ENCODE measurements around the gene TMEM60.

DNA sequence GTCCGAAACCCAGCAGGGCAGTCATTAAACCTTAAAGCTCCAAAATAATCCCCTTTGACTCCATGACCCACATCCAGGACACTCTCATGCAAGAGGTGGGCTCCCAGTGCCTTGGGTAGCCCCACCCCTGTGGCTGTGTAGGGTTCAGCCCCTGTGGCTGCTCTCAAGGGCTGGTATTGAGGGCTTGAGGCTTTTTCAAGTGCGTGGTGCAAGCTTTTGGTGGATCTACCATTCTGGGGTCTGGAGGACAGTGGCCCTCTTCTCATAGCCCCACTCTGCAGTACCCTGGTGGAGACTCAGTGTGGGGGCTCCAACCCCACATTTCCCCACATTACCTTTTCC is 51.4 kb downstream of the TMEM60 start:
- TF ChIP-seq, protein P1, sequence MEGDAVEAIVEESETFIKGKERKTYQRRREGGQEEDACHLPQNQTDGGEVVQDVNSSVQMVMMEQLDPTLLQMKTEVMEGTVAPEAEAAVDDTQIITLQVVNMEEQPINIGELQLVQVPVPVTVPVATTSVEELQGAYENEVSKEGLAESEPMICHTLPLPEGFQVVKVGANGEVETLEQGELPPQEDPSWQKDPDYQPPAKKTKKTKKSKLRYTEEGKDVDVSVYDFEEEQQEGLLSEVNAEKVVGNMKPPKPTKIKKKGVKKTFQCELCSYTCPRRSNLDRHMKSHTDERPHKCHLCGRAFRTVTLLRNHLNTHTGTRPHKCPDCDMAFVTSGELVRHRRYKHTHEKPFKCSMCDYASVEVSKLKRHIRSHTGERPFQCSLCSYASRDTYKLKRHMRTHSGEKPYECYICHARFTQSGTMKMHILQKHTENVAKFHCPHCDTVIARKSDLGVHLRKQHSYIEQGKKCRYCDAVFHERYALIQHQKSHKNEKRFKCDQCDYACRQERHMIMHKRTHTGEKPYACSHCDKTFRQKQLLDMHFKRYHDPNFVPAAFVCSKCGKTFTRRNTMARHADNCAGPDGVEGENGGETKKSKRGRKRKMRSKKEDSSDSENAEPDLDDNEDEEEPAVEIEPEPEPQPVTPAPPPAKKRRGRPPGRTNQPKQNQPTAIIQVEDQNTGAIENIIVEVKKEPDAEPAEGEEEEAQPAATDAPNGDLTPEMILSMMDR (IDR thresholded peaks at IDR 0.05): no peak
- TF ChIP-seq POLR2A (IDR thresholded peaks at IDR 0.05): no peak
